ENCODE data around the gene SBNO2.

DNA sequence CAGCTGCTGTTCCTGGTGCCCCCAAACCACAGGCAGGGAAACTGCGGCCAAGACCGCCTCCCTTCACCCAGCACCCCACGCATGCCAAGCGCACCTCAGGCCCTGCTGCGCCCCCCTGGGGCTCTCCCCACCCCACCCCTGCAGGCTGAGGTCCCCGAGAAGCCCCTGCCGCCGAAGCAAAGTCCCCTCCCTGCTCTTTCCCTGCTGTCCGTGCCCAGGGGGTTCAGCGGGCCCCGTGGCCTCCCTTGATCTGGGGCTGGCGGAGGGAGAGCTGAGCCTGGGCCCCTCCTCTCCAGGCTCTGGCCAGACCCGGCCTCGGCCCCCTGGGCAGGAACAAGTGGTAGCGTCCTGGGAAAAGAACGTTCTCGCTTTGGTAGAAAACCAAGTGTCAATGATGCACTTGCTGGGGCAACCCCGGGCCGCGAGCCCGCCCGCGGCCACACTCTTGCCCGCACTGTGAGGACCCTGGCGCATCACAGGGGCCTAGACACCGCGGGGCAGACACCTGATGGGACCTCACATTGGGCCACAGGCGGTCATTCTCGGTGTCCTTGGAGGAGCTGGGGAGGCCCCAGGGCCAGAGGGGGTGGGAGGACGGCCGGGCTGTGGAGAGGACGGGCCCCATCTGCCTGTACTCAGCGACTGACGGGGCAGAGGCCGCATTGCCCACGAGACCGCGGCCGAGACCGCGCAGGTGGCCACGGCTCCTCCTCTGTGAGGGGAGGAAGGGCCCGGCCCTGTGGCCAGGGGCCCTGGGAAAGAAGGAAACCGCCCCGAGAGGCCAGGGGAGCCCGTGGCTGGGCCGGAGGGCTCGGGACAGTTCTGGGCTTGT lies 41.3 kb downstream of the SBNO2 start:
- TF ChIP-seq, protein P1, sequence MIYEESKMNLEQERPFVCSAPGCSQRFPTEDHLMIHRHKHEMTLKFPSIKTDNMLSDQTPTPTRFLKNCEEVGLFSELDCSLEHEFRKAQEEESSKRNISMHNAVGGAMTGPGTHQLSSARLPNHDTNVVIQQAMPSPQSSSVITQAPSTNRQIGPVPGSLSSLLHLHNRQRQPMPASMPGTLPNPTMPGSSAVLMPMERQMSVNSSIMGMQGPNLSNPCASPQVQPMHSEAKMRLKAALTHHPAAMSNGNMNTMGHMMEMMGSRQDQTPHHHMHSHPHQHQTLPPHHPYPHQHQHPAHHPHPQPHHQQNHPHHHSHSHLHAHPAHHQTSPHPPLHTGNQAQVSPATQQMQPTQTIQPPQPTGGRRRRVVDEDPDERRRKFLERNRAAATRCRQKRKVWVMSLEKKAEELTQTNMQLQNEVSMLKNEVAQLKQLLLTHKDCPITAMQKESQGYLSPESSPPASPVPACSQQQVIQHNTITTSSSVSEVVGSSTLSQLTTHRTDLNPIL (CRISPR knock-in tag; IDR thresholded peaks at IDR 0.05; ENCODE audit: low read depth): no peak
- TF ChIP-seq ZNF565 (CRISPR knock-in tag; conservative IDR thresholded peaks at IDR 0.05; ENCODE audit: low read depth): no peak
- TF ChIP-seq ZFP30 (CRISPR knock-in tag; IDR thresholded peaks at IDR 0.05): no peak
- no peak for TF ChIP-seq PPARA (CRISPR knock-in tag; IDR thresholded peaks at IDR 0.05; ENCODE audit: borderline replicate concordance)
- no peak for TF ChIP-seq TCF4 (CRISPR knock-in tag; IDR thresholded peaks at IDR 0.05; ENCODE audit: borderline replicate concordance)
- TF ChIP-seq BACH2 (CRISPR knock-in tag; IDR thresholded peaks at IDR 0.05; ENCODE audit: borderline replicate concordance): no peak
- TF ChIP-seq, protein P2, sequence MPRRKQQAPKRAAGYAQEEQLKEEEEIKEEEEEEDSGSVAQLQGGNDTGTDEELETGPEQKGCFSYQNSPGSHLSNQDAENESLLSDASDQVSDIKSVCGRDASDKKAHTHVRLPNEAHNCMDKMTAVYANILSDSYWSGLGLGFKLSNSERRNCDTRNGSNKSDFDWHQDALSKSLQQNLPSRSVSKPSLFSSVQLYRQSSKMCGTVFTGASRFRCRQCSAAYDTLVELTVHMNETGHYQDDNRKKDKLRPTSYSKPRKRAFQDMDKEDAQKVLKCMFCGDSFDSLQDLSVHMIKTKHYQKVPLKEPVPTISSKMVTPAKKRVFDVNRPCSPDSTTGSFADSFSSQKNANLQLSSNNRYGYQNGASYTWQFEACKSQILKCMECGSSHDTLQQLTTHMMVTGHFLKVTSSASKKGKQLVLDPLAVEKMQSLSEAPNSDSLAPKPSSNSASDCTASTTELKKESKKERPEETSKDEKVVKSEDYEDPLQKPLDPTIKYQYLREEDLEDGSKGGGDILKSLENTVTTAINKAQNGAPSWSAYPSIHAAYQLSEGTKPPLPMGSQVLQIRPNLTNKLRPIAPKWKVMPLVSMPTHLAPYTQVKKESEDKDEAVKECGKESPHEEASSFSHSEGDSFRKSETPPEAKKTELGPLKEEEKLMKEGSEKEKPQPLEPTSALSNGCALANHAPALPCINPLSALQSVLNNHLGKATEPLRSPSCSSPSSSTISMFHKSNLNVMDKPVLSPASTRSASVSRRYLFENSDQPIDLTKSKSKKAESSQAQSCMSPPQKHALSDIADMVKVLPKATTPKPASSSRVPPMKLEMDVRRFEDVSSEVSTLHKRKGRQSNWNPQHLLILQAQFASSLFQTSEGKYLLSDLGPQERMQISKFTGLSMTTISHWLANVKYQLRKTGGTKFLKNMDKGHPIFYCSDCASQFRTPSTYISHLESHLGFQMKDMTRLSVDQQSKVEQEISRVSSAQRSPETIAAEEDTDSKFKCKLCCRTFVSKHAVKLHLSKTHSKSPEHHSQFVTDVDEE (CRISPR knock-in tag; IDR thresholded peaks at IDR 0.05): no peak
- TF ChIP-seq ISL1 (CRISPR knock-in tag; IDR thresholded peaks at IDR 0.05): no peak
- TF ChIP-seq ESRRG (CRISPR knock-in tag; IDR thresholded peaks at IDR 0.05): no peak
- TF ChIP-seq PATZ1 (CRISPR knock-in tag; IDR thresholded peaks at IDR 0.05; ENCODE audit: borderline replicate concordance): no peak
- no peak for TF ChIP-seq ZNF70 (CRISPR knock-in tag; IDR thresholded peaks at IDR 0.05)
- TF ChIP-seq SNAI2 (CRISPR knock-in tag; IDR thresholded peaks at IDR 0.05): no peak
